Femur (tissue), 1 donor: ENCODE data around the gene NHS.

Experiments
- DNase-seq: peaks from one replicate; pipeline ENCODE4 v3.0.0-alpha.2; 2017

Gene NHS

GRCh38 chrX:17592117-17592516, 217.1 kb downstream of the NHS start:
- DNase-seq = no peak

- DNase-seq = no peak
Measured at GRCh38 chrX:17594693-17595092, 219.7 kb downstream of the NHS start.

DNA sequence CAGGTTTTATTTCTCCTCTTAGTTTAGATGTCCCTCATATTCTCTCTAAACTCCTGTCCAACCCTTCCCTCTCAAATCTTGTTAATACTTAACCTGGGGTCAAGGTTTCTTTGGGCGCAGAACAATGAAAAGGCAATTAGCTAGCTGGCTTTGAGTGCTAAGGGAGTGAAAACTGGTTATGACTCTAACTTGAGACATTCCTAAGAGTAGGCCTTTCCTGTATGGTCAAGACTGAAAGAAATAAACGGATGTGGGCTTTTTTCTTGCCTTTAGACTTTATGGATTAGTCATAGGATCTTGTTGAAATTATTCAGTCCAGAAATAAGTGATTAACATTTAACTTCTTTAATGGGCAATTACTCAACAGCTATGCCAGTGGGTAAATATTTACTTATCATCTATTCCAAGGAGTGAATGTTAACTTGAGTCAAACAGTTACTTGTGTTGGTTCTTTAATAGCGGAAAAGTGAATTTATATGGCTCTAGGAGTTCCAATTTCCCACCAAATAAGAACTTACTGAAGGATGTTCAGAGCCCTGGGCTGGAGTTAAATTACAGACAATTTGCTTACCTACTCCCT, 220.5 kb downstream of the NHS start:
- DNase-seq = no peak

DNA sequence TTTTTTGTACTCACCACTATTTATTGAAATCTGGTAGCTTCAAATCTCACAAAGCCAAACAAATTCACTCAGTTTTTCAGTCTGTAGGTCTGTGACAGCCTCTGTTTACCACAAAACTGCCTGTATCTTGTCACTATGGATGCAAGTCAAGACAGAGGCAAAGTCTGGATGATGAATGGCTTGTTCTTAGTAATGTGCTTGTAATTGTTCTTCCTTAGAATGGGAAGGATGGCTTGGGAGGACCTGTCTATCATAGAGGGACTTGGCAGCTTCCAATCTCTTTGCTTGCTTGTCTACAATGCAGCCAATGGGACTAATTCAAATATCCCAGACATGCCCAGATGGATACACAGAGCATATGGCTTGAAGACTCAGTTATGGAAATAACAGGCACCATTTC, 221.1 kb downstream of the NHS start:
- DNase-seq = no peak

DNA sequence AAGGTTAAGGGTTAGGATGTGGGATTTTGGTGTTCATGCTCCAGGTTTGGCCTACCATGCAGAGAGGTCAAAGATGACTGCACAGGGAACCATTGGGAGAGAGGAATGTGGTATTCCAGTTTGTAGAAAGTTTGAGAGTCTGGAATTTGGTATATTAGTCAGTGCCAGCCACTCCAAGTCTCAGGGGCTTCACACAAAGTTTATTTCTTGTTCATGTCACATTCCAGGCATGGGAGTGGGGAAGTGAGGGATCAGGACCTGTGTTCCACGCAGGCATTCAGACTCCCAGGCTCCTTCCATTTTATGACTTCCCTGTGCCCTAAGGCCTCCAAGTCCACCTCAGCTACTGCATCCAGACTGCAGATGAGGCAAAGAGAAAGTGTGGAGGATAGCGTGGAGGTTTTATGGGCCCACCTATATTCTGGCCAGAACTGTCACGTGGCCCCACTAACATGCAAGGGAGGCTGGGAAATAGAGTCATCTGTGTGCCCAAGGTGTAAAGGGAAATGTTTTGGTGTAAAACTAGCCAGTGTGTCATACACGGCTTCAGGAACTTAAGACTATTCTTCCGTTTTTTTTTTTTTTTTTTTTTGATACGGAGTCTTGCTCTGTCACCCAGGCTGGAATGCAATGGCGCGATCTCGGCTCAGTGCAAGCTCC, 221.7 kb downstream of the NHS start:
- DNase-seq = no peak

DNA sequence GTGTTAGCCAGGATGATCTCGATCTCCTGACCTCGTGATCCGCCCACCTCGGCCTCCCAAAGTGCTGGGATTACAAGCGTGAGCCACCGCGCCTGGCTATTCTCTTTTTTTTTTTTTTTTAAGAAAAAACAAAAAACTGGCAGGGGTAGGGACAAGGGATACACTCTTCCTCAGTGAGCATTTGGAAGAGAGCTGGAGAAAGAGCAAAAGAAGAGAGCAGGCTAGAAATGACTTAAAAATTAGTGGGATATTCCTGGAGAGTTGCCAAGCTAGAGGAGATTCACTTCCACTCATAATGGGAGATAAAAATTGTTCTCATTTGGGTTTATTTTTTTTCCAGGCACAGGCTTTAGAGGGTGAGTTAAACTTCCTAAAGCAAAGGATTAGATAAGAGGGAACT, 222.3 kb downstream of the NHS start:
- no peak for DNase-seq

GRCh38 chrX:17597836-17598439, 222.9 kb downstream of the NHS start:
- DNase-seq = peak; percentile 79

GRCh38 chrX:17601441-17602200, 226.6 kb downstream of the NHS start:
- DNase-seq = no peak

DNA sequence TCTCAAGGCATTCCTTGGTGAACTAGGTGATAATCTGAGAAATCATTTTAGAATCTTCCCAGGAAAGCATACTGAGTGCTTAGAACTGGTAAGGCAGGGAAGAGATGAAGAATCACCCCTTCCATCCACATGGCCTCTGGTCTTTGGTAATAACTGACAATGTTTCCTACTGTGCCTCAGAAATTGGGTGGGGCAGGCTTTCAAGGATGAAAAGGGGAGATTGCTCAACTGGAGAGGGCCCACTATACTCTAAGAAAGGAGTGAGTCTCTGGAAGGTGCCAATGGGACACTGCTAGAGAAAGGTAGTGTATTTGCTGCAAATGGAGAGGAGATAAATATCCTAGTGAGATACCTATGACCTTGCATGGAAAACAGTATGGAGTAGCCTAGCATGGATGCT, 227.2 kb downstream of the NHS start:
- no peak for DNase-seq

DNA sequence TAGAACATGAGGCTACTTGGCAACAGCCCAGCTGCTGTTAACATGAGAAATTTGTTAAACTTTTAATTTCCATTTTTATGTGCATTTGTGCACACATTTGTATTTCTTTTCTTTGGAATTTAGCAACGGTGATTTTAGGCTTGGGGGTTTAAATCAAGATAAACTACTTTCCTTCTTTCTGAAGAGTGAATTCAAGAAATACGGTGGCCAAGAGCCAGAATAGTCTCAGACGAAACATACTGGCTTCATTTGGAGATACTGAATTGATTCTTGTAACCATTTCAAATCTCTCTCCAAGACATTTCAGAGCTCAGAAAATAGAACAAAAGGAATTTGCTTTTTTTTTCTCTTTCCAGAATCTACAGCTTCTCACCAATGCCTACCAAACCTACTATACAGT, 228.2 kb downstream of the NHS start:
- DNase-seq = no peak

- no peak for DNase-seq
Measured at GRCh38 chrX:17605676-17606075, 230.7 kb downstream of the NHS start.

DNA sequence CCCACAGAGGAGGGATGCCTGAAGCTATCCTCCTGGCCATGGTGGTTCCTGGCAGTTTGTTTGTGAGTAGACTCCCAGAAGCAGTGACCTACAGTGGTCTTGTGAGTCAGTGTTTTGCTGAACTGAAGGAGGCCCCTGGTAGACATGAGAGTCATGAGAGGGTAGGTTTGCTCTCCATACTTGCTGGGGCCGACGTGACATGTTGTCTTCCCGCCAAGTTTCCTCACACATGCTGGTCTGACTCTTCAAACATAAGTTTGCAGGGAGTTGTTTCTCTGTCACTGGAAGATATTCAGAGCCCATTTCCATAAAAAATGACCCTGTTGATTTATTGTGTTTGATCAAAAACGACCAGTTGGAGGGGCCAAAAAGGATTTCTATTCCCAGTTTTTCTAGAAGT, 231.2 kb downstream of the NHS start:
- DNase-seq = no peak

DNA sequence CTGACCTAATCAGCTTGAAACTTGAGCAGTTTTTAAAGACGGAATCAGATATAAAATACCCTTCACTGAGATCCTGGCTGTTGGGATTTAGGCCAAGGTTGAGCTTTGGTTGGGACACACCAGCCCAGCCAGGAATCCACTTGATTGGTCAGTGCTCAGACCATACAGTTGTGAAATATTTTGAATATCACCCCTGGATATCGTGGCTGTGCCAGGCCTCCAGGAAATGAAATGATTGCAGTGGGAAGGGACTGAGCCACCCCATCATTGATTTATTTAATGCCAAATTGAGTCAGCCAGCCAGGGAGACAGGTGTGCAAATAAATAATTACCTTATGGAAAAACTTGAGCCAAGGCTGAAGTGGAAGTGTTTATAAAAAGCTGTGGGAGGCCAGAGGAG, 233.9 kb downstream of the NHS start:
- DNase-seq = no peak

DNA sequence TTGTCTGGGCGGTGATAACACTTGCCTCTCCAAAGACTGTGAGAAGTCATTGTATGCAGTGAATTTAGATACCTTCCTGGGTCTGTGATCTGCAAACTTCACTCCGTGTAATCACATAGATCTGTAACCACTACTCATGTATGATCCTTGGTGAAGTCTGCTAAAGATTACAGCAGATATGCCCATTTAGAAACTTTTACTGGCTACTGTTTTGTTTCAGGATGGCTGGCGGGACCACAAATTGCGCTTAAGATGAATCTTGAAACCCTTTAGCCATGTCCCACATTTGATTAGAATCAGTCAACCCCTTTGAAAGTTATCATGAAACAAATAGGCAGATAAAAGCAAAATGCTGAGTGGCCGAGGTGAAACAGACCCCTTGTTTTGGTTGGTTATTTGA, 235.8 kb downstream of the NHS start:
- DNase-seq = no peak

GRCh38 chrX:17613979-17614588, 239.1 kb downstream of the NHS start:
- no peak for DNase-seq

GRCh38 chrX:17616936-17617335, 241.9 kb downstream of the NHS start:
- no peak for DNase-seq

- DNase-seq = no peak
Measured at GRCh38 chrX:17617806-17618205, 242.8 kb downstream of the NHS start.

- no peak for DNase-seq
Measured at GRCh38 chrX:17621566-17622270, 246.7 kb downstream of the NHS start.

- no peak for DNase-seq
Measured at GRCh38 chrX:17622331-17622730, 247.3 kb downstream of the NHS start.

GRCh38 chrX:17623750-17624149, 248.8 kb downstream of the NHS start:
- no peak for DNase-seq

GRCh38 chrX:17627026-17627425, 252.0 kb downstream of the NHS start:
- no peak for DNase-seq

GRCh38 chrX:17628976-17629375, 254.0 kb downstream of the NHS start:
- no peak for DNase-seq

GRCh38 chrX:17629519-17629918, 254.5 kb downstream of the NHS start:
- DNase-seq = no peak
